CD4-positive, alpha-beta T cell (primary cell): Measurements from ENCODE around the gene SFTPB. TPM values are rescaled to one million over a fixed set of nuclear protein-coding genes. Genes with fewer than 3 reads are reported as not detected.
A peak's percentile ranks its signal among the peaks of the same experiment; 100 is the strongest.

ENCODE experiments used
- ATAC-seq: fragments of 200-7000 bp; cut with Tn5 transposase; one replicate; pipeline ENCODE4 v1.10.0; 2022; ENCODE audit warnings: mild to moderate bottlenecking; ENCODE audit not compliant: poor library complexity
- CTCF ChIA-PET: fragments of 350-600 bp; sonication (Branson Sonifier 250); formaldehyde crosslinking; loops from one replicate; lab custom pipeline; 2021; ENCODE audit warnings: antibody characterized with exemption, inconsistent platforms; lab: Charles Lee
- POLR2A ChIA-PET: fragments of 350-600 bp; sonication (Branson Sonifier 250); formaldehyde crosslinking; loops from one replicate; lab custom pipeline; 2021; ENCODE audit warnings: antibody characterized with exemption, inconsistent platforms; lab: Charles Lee
- DNase-seq, 14 experiments: peaks; one replicate each; pipeline ENCODE4 v3.0.0-alpha.2; 2013 to 2020; ENCODE audit warnings: mixed read lengths in 2 of 14
- H3K27ac ChIP-seq, 2 donors: one replicate each; pipeline versions ENCODE4 v1.5.1 to v1.7.0; 2013; ENCODE audit warnings: low read length in 2 of 2, low read depth in 1 of 2, mild to moderate bottlenecking in 1 of 2
- H3K27me3 ChIP-seq, 2 experiments: 1 replicate in 1 of 2; 2 replicates in 1 of 2; pipeline versions ENCODE4 v1.6.1 to v1.7.0; 2013; ENCODE audit warnings: low read length in 2 of 2, control low read depth in 1 of 2, mild to moderate bottlenecking in 1 of 2, moderate library complexity in 1 of 2; ENCODE audit not compliant: insufficient read depth in 2 of 2, control insufficient read depth in 1 of 2
- H3K36me3 ChIP-seq: one replicate; pipeline ENCODE4 v1.6.1; 2013; ENCODE audit warnings: low read length, control low read depth; ENCODE audit not compliant: insufficient read depth
- H3K4me1 ChIP-seq: one replicate; pipeline ENCODE4 v1.6.1; 2013; ENCODE audit warnings: low read length, control low read depth; ENCODE audit not compliant: insufficient read depth
- H3K4me3 ChIP-seq: one replicate; pipeline ENCODE4 v1.5.1; 2013; ENCODE audit warnings: mild to moderate bottlenecking, low read length, moderate library complexity
- H3K9me3 ChIP-seq, 2 experiments: 1 replicate in 1 of 2; 2 replicates in 1 of 2; pipeline versions ENCODE4 v1.6.1 to v1.7.0; 2013; ENCODE audit warnings: low read length in 2 of 2, mild to moderate bottlenecking in 2 of 2, control low read depth in 1 of 2, moderate library complexity in 1 of 2; ENCODE audit not compliant: control insufficient read depth in 1 of 2, insufficient read depth in 1 of 2
- H3K27ac Mint-ChIP-seq: one replicate; pipeline ENCODE4 v1.8.0; 2020; ENCODE audit warnings: mixed read lengths
- H3K27me3 Mint-ChIP-seq: one replicate; pipeline ENCODE4 v1.8.0; 2021; ENCODE audit warnings: mixed read lengths
- H3K36me3 Mint-ChIP-seq: one replicate; pipeline ENCODE4 v1.8.0; 2021; ENCODE audit warnings: low read depth, mixed read lengths
- H3K4me1 Mint-ChIP-seq: one replicate; pipeline ENCODE4 v1.8.0; 2021; ENCODE audit warnings: low read depth, mixed read lengths
- H3K4me3 Mint-ChIP-seq: one replicate; pipeline ENCODE4 v1.8.0; 2020; ENCODE audit warnings: mild to moderate bottlenecking, mixed read lengths
- H3K9me3 Mint-ChIP-seq: one replicate; pipeline ENCODE4 v1.8.0; 2020; ENCODE audit warnings: mixed read lengths
- intact Hi-C, 2 experiments: fragments of 100-400 bp; cut with DNase I in 1 of 2; cut with micrococcal nuclease in 1 of 2; formaldehyde crosslinking; loops; one replicate each; pipeline versions ENCODE4 v1.15.1 to v1.9.0; 2023 to 2025; cut with DNase I, micrococcal nuclease
- total RNA-seq, 174 experiments: library from RNA in 2 of 174; stranded (reverse) in 2 of 174; gene quantifications; one replicate each; pipeline ENCODE4 v1.2.3 and lab custom pipeline; 2021 to 2026
- TF ChIP-seq, protein P1 (sequence below): fragments of 200-600 bp; IDR thresholded peaks from one replicate; pipeline ENCODE4 v1.8.0; 2022; ENCODE audit warnings: antibody characterized with exemption, mild to moderate bottlenecking

SFTPB gene
- total RNA-seq, 2 experiments from 2014 or later = not detected

- no peak for ATAC-seq
- no peaks in the 10 kb centered on the region for H3K4me1 ChIP-seq
- no peaks in the 10 kb centered on the region for H3K9me3 ChIP-seq
- Mint-ChIP-seq H3K27ac (no peak overlapping the region), H3K9me3 (no peaks in the 10 kb centered on the region), H3K27me3 (no peaks in the 10 kb centered on the region), H3K4me1 (no peaks in the 10 kb centered on the region), H3K36me3 (peaks cover 66% of the 10 kb centered on the region), H3K4me3 (no peak overlapping the region)
- CTCF ChIA-PET = no interaction called here
- no peaks in the 10 kb centered on the region for H3K27me3 ChIP-seq
- no peak overlapping the region for H3K27ac ChIP-seq
- peak in 1 of 14 experiments; percentile 24 for DNase-seq
- TF ChIP-seq, protein P1, sequence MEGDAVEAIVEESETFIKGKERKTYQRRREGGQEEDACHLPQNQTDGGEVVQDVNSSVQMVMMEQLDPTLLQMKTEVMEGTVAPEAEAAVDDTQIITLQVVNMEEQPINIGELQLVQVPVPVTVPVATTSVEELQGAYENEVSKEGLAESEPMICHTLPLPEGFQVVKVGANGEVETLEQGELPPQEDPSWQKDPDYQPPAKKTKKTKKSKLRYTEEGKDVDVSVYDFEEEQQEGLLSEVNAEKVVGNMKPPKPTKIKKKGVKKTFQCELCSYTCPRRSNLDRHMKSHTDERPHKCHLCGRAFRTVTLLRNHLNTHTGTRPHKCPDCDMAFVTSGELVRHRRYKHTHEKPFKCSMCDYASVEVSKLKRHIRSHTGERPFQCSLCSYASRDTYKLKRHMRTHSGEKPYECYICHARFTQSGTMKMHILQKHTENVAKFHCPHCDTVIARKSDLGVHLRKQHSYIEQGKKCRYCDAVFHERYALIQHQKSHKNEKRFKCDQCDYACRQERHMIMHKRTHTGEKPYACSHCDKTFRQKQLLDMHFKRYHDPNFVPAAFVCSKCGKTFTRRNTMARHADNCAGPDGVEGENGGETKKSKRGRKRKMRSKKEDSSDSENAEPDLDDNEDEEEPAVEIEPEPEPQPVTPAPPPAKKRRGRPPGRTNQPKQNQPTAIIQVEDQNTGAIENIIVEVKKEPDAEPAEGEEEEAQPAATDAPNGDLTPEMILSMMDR = no peak
- H3K4me3 ChIP-seq = no peak overlapping the region
- intact Hi-C loops = no loop called here
- POLR2A ChIA-PET = no interaction called here
- H3K36me3 ChIP-seq = peaks cover 46% of the 10 kb centered on the region
Measured at GRCh38 chr2:85653996-85654395, 14.0 kb downstream of the SFTPB start.

GRCh38 chr2:85652056-85652455 is 15.9 kb downstream of the SFTPB start:
- H3K27ac Mint-ChIP-seq = no peak overlapping the region
- Histone ChIP-seq H3K36me3 (peaks cover 63% of the 10 kb centered on the region), H3K9me3 (no peaks in the 10 kb centered on the region), H3K4me3 (no peak overlapping the region), H3K4me1 (no peaks in the 10 kb centered on the region), H3K27ac (no peak overlapping the region), H3K27me3 (no peaks in the 10 kb centered on the region)
- H3K4me1 Mint-ChIP-seq = no peaks in the 10 kb centered on the region
- H3K9me3 Mint-ChIP-seq = no peaks in the 10 kb centered on the region
- intact Hi-C loops = no loop called here
- CTCF ChIA-PET = interaction anchor here (0.7 to 1.4 kb wide), 3 partner anchors 15 to 55 kb away, joined by 3 to 4 read pairs (median 3); no protein-coding TSS in a partner anchor
- ATAC-seq (no peak), DNase-seq (no peak)
- H3K36me3 Mint-ChIP-seq = peaks cover 77% of the 10 kb centered on the region
- TF ChIP-seq, protein P1 = no peak
- no peaks in the 10 kb centered on the region for H3K27me3 Mint-ChIP-seq
- POLR2A ChIA-PET = no interaction called here
- no peak overlapping the region for H3K4me3 Mint-ChIP-seq

- Histone ChIP-seq H3K36me3 (peaks cover 72% of the 10 kb centered on the region), H3K4me1 (no peaks in the 10 kb centered on the region), H3K27ac (no peak overlapping the region), H3K9me3 (no peaks in the 10 kb centered on the region), H3K4me3 (no peak overlapping the region), H3K27me3 (no peaks in the 10 kb centered on the region)
- intact Hi-C loops = no loop called here
- H3K27ac Mint-ChIP-seq = no peak overlapping the region
- ChIA-PET CTCF (no interaction called here), POLR2A (no interaction called here)
- H3K9me3 Mint-ChIP-seq = no peaks in the 10 kb centered on the region
- no peaks in the 10 kb centered on the region for H3K27me3 Mint-ChIP-seq
- H3K4me3 Mint-ChIP-seq = no peak overlapping the region
- H3K36me3 Mint-ChIP-seq = peaks cover 85% of the 10 kb centered on the region
- ATAC-seq (no peak), DNase-seq (no peak)
- H3K4me1 Mint-ChIP-seq = no peaks in the 10 kb centered on the region
- TF ChIP-seq, protein P1 = no peak
Measured at GRCh38 chr2:85651097-85651496, 16.9 kb downstream of the SFTPB start.
